GM18511 (cell line): Measurements from ENCODE around the gene MPP7.
A peak's percentile ranks its signal among the peaks of the same experiment; 100 is the strongest.

Experiments
- ATAC-seq: cut with Tn5 transposase; IDR thresholded peaks from one replicate; pipeline ENCODE4 v1.9.1; 2021; ENCODE audit warnings: mild to moderate bottlenecking, moderate library complexity; ENCODE audit not compliant: unreplicated experiment

MPP7 gene

DNA sequence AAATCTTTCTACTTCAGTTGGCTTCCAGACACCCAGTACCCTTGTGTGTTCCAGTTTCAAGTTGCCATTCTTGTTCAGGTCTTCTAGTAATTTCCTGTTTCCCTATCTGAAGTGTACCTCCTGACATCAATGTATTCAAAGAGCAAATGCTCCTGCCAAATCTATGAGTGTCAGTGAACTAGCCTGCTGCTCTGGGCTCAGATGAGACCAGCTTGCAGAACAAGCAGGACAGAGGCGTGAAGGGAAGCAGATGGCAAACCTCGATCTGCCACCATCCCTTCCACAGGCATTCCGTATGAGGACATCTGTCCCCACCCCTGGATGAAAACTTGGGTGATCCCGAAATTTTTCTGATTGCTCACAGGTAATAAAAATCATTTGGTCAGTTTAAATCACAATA, 4.4 kb upstream of the MPP7 start:
- no peak for ATAC-seq

- ATAC-seq = no peak
Measured at GRCh38 chr10:28305553-28305952, 2.7 kb upstream of the MPP7 start.

- no peak for ATAC-seq
Measured at GRCh38 chr10:28304032-28304571, 1.2 kb upstream of the MPP7 start.

DNA sequence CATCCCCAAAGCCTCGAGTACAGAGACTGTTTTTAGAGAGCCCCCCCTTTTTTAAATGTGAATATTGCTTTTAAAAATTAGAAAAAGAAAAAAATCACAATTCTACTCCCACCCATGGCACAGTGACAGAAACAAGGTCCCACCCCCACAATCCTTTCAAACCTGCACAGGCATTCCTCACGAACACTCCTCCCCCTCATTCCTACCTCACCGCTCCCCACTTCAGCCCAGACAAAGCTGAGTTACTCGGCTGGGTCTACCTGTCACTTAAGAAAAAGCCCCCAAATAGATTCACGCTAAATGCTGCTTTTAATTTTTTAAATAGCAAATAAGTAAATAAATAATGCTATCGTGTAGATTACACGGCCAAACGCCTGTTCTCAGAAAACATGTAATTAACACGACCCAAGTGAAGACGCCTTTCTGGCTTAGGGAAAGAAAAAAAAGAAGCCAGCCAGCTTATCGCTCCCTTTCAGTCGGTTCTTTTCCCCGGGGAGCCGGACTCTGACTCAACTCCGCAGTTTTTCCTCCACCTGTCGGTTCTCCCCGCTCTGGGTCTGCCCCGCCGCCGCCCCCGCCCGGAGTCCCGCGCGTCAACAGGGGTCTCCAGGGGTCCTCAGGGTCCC, 739 bp downstream of the MPP7 start:
- peak; percentile 3 for ATAC-seq

DNA sequence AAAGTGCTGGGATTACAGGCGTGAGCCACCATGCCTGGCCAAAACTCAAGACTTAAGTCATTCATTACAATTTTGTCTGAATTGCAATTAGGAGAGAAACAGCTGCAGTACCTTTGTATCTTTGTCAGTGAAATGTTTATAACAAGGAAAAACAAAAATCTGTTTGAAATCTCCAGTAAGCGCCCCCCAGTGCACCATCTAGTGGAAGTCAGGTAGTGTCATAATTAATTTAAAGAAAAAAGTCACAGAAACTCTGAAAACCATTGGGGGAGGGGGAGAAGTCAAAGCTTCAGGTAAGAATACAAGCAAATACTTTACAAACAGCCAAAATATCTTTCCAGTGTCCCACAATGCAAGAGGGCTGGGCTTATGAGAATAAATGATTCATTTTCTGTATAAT, 2.8 kb downstream of the MPP7 start:
- ATAC-seq = no peak

GRCh38 chr10:28298951-28299350, 3.9 kb downstream of the MPP7 start:
- no peak for ATAC-seq

GRCh38 chr10:28296023-28296422, 6.8 kb downstream of the MPP7 start:
- no peak for ATAC-seq

DNA sequence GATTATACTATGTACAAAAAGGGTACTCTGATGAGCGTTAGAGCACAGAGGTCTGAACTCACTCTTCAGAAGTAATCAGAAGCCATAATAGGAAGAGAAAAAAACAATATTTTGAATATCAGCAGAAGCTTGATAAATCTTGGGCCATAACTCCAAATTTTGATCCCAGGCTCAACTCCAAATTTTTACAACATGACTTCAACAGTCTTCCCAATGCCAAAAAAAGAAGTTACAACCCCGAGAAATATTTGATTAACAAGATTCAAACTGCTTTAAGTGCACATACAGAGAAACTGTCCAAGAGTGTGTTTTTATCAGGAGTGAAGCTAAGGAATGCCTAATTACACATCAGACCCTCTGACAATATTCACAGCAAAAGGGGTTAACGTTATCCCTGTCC, 7.5 kb downstream of the MPP7 start:
- no peak for ATAC-seq

DNA sequence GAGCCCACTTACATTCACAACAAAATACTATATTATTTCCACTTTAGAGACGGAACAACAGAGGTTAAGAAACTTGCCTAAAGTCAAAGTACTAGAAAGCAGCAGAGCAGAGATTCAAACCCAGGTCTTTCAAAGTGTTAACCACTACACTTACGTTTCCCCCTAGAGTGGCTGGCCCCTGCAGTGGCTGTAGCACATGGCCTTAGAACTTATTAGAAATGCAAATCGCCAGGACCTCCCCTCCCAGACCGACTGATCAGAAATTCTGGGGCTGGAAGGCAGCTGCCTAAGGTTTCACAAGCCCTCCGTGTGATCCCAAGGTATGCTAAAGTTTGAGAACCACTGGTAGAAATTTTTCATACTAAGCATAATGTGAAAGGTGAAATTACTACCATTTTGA, 8.1 kb downstream of the MPP7 start:
- ATAC-seq = no peak

DNA sequence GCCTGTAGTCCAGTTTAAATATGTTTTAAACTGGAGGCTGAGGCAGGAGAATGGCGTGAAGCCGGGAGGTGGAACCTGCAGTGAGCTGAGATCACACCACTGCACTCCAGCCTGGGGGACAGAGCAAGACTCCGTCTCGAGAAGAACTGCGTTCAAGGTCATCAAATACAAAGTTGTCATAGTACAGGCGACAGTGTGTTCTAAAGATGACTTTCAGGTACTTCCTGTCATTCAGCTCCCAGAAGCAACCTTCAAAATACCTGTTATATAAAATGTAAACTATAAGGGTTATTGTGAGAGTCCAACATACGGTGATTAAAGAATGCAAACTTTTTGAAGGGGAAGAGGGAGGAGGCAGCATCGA, 8.7 kb downstream of the MPP7 start:
- no peak for ATAC-seq

GRCh38 chr10:28293236-28294168, 9.4 kb downstream of the MPP7 start:
- no peak for ATAC-seq

- no peak for ATAC-seq
Measured at GRCh38 chr10:28291881-28292297, 11.0 kb downstream of the MPP7 start.

- ATAC-seq = no peak
Measured at GRCh38 chr10:28285816-28286215, 17.0 kb downstream of the MPP7 start.

GRCh38 chr10:28284126-28284525, 18.7 kb downstream of the MPP7 start:
- ATAC-seq = no peak

DNA sequence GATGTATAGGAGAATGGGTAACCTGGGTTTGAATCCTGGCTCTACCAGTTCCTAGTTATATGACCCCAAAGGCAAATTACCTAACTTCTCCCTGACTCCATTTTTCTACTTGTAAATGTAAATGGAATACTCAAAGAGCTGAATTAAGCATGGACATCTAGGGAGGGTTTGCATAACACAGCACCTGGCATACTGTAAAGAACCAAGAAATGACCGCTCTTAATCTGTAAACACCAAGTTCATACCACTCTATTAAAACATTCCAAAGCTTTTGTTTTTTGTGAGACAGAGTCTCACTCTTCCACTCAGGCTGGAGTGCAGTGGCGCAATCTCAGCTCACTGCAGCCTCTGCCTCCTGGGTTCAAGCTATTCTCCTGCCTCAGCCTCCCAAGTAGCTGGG, 19.6 kb downstream of the MPP7 start:
- ATAC-seq = no peak

GRCh38 chr10:28282336-28282735, 20.5 kb downstream of the MPP7 start:
- no peak for ATAC-seq

DNA sequence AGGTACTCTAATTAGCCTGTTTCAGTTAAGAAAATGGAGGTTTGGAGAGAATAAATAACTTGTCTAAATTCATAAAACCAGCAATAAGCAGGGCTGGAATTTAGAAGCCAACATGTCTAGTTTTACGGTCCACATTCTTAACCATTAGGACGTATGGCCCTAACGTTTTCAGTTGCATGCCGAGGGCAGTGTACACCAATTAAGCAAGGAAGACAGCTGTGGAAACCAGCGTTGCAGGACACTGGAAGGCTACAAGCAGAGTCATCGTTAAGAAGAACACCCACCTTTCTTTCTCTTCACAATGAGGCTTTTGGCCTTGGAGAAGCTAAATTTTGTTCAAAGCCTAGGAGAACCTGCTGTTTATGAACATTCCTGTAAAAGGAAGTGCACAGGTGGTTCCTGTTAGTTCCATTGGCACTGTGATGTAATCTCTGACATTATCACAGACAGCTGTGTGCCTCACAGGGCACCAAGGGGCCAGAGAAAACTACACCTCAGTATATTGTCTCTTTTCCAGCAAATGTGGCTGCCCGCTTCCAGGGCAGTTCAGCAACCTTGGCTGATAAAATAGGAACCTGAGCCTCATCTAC, 21.0 kb downstream of the MPP7 start:
- no peak for ATAC-seq

DNA sequence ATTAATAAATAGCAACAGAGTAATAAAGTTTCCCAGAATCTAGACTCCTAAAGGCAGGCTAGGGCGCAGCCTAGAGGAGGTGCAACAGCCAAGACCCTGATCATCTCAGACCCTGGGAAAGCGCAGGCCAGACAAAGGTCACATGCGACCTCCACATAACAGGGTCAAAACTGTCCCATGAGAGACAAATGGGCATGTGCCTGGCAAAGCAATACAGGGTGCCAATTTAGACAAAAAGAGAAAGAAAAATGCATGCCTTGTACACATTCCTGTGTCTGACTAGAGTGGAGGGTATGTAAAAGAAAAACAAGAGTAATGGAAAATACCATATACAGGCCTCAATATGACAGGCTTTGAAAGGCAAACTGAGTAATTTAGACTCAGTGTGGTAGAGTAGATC, 22.2 kb downstream of the MPP7 start:
- ATAC-seq = no peak

- ATAC-seq = no peak
Measured at GRCh38 chr10:28279878-28280277, 23.0 kb downstream of the MPP7 start.

DNA sequence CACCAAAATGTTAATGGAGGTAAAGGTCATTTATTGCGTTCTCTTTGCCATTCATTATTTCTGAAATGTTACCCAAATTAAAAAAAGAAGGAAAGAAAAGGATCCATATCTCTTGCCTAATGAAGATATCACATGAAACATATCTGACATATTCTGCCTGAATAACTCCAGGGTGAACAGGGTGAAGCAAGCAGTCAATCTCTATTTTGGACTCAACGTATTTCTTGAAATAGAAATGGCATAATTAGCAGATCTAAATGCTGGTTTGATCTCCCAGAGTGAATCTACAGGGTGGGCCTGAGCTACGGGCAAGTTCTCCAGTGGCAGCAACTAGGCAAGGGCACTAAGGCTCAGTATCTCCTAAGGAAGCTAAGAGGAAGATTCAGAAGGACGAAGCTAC, 24.0 kb downstream of the MPP7 start:
- no peak for ATAC-seq

DNA sequence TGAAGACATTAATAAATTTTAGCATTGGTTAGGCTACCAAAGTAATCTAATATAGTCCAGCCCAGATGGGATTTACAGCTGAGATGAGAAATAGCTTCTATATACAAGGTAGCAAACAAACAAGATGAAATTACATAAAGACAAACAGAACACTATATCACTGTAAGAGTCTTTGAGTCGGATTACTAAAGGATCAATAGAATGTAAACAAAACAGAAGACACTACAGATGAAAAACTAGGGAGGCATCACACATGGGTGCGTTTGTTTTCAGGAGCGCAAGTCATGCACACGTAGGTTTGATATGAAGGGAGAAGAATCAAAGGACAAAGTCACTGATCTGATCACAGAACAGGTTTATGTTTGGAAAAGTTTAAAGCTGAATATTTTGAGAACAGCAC, 26.5 kb downstream of the MPP7 start:
- no peak for ATAC-seq

DNA sequence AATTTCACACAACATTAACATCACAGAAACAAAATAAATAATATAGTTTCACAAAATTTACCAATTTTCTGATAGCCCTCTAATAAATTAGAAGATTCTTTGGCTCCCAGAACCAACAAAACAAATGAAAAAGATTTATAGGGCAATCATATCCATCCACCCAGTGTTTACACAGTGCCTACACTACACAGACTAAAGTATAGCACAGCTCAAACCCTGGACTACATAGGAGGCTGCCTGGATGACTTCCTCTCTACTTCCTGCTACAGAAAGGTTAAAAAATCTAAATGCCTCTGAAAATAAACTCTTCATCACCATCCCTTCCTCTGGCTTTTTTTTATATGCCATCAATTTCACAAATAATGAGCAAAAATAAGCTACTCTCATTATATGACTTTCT, 28.4 kb downstream of the MPP7 start:
- no peak for ATAC-seq
